Fibroblast of lung (primary cell): ENCODE results near the gene AGBL1.

Experiments used
- CTCF ChIP-seq, 2 donors: IDR thresholded peaks in 1 of 2; conservative IDR thresholded peaks in 1 of 2; 1 replicate in 1 of 2; 2 replicates in 1 of 2; pipeline ENCODE4 v1.5.1; 2011 to 2012; ENCODE audit warnings: low read length in 2 of 2, control low read depth in 1 of 2, inconsistent platforms in 1 of 2, low read depth in 1 of 2, mild to moderate bottlenecking in 1 of 2
- EZH2 ChIP-seq: IDR thresholded peaks from 2 replicates; pipeline ENCODE4 v1.5.1; 2012; ENCODE audit warnings: low read length, control low read depth, mild to moderate bottlenecking; ENCODE audit errors: missing control alignments

DNA sequence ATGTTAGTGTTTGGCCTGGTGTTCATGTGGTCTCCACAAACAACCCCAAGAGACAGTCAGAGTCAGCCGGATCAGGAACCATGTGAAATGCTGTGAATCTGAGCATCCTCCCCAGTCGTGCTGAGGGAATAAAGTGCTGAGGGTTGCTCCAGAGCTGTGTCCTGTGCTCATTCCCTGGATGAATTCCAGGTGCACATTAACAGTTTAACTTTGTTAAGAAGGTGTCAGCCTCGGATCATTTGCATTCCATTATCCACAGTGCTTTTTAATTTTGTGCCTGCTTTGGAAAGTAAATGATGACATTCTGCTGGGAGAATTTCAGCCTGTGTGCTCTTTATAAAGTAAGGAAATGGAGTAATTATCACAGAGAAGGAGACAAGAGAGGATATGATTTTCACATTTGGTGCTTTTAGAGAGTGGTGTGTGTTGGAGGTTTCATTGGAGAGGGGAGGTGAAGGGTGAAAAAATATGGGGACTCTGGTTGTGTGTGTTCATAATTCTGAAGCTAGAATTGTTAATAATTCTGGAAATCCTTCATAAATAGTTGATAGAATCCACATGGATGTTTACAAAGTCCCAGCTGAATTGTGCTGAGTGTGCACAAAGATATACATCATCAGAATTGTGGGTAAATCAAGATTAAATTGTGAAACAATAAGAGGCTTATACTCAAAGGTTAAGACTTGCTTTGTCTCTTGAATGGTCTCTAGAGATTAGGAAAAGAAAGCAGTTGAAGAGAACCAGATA is 621.4 kb downstream of the AGBL1 start:
- TF ChIP-seq CTCF (conservative IDR thresholded peaks at IDR 0.05 in 1 of 2, IDR thresholded peaks at IDR 0.05 in 1 of 2; ENCODE audit: low read depth in 1 of 2, low read length in 2 of 2) (no peak), EZH2 (no peak)
